HG02759 (cell line): Measurements from ENCODE around the gene PPP2R3B.
"Not testable (repeated sequence)": the region's sequence is repeated elsewhere in the genome, so short reads cannot be mapped to it uniquely, and the experiment has no call there.

Experiments used
- ATAC-seq: cut with Tn5 transposase; IDR thresholded peaks from one replicate; pipeline ENCODE4 v1.9.1; 2021; ENCODE audit warnings: mild to moderate bottlenecking, moderate library complexity; ENCODE audit not compliant: unreplicated experiment

PPP2R3B gene

DNA sequence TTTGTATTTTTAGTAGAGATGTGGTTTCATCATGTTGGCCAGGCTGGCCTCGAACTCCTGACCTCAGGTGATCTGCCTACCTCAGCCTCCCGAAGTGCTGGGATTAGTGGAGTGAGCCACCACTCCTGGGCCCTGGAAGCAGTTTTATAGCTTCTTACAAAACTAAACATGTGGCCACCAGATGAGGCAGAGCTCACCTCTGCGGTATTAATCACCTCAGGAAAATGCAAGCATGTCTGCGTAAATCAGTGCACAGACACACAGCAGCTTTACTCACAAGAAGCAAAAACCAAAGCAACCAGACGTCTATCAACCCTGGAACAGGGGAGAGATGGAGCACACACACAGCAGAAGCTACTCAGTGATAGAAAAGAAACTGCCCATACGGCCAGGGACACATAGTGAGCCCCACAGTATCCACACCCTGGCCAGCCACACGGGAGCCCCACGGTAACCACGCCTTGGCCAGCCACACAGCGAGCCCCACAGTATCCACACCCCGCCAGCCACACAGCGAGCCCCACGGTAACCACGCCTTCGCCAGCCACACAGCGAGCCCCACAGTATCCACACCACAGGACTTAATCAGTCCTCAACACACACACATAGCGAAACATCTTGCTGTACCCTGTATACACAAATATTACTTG lies 30.2 kb downstream of the PPP2R3B start:
- ATAC-seq, result no peak

DNA sequence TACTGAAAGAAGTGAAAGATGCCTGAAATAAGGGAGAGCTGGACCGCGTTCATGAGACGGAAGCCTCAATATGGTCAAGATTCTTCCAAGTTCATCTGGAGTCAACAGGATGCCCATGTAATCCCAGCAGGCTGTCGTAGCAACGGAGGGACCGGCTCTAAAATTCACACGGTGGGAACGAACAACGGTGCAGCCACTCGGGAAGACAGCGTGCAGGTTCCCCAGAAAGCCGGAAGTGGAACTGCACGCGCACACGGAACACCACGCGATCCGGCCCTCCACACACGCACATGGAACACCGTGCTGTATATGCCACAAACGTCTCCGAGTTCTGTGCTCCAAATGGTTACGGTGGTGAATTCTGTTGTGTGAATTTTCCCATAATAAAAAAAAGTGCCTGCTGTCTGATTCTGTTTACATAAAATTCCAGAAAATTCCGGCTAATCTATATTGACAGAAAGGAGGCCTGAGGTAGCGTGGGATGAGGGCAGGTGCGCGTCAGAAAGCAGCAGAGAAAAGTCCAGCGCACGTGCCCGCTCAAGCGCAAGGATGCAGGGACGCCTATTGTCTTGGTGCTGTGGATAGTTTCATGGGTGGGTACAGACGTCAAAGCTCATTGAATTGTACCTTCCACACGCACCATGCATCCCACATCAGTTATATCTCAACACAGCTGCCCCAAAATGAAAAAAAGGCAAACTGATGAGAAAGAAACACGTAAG lies 31.2 kb downstream of the PPP2R3B start:
- no peak for ATAC-seq

DNA sequence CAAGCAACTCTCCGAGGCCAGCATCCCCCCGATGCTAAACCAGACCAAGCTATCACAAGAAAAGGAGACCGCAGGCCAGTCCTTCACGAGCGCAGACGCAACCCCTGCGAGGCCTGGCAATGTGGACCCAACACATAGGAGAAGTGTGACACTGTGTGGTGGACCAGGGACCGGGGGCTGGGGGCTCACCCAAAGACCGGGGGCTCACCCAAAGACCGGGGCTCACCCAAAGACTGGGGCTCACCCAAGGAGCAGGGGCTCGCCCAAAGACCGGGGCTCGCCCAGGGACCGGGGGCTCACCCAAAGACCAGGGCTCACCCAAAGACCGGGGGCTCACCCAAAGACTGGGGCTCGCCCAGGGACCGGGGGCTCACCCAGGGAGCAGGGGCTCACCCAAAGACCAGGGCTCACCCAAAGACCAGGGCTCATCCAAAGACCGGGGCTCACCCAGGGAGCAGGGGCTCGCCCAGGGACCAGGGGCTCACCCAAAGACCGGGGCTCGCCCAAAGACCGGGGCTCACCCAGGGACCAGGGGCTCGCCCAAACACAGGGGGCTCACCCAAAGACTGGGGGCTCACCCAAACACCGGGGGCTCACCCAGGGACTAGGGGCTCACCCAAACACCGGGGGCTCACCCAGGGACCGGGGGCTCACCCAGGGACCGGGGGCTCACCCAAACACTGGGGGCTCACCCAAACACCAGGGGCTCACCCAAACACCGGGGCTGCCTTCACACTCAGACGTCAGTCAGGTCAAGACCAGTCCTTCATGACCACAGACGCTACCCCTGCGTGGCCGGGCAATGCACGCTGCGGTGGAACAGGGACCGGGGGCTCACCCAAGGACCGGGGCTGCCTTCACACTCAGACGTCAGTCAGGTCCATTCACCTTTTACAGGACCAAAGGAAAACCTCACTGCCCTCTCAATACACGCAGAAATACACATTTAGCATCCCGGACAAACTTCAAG lies 32.9 kb downstream of the PPP2R3B start:
- no peak for ATAC-seq

DNA sequence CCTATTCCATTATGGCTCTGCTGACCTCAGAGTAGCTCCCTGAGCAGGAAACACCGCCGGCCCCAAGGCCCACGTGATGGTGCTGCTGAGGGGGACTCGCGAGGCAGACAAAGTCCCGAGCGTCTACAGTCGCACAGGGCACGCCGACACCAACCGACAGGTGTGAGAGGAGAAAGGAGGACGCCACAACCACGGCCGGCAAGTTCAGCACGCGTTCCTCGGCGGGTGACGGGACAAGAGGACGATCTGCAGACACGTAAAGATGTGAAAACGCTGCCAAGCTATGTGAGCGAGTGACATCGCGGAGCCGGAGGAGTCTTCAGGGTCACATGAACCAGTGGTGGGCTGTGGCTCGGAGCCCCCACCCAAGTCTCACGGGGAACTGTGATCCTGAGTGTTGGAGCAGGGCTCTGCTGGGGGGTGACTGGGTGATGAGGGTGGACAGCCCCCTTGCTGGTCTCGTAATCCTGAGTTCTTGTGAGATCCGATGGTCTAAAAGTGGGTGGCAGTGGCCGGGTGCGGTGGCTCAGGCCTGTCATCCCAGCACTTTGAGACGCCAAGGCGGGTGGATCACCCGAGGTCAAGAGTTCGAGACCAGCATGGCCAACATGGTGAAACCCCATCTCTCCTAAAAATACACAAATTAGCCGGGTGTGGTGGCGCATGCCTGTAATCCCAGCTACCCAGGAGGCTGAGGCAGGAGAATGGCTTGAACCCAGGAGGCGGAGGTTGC lies 34.0 kb downstream of the PPP2R3B start:
- ATAC-seq, result no peak

DNA sequence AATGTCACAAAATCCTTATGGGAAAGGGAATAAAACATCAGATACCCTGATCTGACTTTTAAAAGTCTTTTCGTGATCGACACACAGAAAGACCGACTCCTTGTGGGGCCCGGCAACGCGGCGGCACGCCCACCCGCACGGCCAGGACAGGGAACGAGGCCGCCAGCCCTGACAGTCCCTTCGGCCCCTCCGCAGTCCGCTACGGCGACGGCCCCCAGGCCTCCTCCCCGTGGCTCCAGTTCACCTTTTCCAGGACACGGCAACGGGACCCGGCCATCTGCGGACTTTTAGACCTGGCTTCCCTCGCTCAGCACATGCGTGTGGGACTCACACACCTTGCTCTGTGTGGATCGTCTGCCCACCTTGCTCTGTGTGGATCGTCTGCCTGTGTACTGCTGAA lies 34.5 kb downstream of the PPP2R3B start:
- ATAC-seq, result no peak

DNA sequence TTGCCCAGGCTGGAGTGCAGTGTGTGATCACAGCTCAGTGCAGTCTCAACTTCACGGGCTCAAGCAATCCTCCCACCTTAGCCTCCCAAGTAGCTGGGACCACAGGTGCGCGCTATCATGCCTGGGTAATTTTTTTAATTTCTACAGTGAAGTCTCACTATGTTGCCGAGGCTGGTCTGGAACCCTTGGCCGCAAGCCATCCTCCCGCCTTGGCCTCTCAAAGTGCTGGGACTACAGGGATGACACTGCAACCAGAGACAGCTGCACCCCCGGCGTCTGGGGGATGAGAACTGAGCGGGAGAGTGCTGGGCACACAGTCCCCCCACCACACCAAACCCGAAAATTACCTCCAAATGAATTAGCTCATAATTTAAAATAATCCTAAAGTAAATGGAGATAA lies 35.0 kb downstream of the PPP2R3B start:
- no peak for ATAC-seq

DNA sequence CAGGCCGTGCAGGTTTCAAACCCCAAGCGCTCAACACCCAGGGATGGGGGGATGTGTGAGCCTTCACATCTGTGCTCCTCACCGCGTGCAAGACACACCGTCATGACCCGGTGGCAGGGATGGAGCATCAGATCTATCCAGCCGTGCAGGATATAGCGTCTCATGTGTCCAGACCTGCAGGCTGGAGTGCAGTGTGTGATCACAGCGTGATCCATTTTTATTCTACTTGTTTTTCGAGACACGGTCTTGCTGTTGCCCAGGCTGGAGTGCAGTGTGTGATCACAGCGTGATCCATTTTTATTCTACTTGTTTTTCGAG lies 35.4 kb downstream of the PPP2R3B start:
- ATAC-seq, result not testable (repeated sequence)

DNA sequence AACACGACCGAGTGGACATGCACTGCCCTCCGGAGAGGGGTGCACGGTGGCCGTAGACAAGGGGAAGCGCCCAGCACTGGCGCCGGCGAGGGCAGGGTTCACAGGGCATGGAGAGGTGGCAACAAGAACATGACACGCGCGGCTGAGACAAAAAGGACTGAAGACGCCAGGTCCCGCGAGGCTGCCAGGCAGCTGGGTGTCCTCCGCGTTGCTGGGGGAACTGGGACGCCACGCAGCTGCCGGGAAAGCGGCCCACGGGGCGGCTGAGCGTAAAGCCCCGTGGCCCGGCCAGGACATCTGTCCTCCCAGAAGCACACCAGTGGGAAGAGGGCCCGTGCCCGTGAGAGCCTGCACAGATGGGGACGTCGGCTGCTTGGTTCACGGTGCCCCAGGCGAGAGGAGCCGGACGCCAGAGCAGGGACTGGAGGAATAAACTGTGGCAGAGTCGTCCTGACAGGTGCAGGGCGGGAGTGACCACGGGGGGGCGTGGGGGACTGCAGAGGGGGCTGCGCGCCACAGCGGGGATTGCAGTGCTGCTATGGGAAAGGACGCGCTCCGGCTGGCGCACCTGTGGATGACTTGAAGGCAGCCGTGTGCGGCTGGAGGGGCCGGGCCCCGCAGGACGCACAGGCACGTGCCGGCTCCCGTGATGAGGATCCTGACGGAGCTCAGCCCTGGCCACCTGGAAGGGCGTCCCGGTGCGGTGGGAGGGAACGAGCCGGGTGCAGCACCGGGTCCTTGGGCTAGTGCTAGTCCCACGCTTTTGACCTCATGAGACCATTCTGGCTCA lies 36.0 kb downstream of the PPP2R3B start:
- ATAC-seq, result no peak

DNA sequence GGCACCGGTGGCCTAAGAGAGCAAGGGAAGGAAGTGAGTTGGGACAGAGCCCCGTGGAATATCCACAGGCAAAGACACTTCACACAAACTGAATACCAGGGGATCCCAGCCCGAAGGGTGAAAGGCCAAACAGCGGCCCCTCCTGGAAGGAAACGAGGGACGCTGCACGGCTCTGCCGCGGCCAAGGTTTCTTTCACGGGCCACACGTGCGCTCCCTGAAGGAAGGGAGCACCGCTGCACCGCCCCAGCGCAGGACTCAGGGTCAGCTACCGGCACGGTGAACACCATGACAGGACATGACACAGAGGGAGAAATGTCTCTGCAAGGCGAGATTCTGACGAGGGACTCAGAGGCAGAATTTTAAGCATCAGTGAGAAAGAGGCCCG lies 36.6 kb downstream of the PPP2R3B start:
- ATAC-seq, result no peak

DNA sequence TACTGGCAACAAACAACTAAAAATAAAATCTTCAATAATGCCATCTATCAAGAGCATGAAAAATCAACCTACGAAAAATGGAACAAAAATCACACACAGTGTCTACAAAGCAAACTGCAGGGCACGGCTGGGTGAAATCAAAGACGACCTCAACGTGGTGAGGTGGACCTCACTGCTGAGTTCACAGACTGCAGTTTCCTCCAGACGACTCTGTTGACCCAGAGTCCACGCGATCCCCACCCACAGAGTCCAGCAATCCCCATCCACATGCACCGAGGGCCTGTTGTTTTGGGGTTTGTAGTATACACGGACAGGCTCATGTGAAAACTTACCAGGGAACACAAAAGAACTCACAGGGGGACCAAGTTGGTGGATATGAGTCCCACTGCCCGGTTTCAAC lies 37.0 kb downstream of the PPP2R3B start:
- ATAC-seq, result no peak

DNA sequence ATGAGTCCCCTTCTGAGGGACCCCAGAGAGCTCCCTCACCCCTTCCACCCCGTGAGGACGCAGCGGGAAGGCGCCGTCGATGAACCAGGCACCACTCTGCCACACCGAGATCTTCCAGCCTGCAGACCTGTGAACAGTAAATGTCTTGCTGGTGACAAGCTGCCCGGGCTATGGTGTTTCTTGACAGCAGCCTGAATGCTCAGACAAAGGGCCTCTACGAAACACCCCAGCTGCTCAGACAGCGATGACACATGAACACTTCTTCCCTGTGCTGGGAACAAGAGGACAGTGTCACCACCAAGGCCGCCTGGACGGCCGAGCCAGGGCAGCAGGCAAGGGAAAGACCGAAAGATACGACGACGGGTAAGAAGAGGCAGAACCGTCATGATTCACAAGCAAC lies 37.5 kb downstream of the PPP2R3B start:
- no peak for ATAC-seq

DNA sequence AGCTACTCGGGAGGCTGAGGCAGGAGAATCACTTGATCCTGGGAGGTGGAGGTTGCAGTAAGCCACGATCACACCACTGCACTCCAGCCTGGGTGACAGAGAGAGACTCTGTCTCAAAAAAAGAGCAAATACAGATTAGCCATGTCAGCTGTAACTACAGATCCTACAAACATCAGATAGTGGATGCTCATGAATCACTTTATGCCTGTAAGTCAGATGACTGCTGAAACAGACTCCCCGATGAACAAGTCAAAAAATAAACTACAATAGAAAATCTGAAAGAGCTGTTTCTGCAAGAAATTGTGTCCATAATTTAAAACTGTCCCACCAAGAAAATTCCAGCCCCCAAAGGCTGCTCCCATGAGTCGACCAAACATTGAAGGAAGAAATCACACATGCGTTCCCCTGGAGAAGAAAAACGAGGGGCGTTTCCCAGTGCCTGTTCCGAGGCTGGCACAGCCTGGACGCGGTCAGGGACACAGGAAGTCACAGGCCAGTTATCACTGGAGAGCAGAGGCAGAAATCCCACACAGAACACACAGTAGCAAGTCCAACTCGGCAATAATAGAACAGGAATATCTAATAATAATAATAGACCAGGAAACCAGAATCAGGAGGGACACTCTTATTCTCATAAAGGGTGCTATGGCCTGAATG lies 38.1 kb downstream of the PPP2R3B start:
- no peak for ATAC-seq

DNA sequence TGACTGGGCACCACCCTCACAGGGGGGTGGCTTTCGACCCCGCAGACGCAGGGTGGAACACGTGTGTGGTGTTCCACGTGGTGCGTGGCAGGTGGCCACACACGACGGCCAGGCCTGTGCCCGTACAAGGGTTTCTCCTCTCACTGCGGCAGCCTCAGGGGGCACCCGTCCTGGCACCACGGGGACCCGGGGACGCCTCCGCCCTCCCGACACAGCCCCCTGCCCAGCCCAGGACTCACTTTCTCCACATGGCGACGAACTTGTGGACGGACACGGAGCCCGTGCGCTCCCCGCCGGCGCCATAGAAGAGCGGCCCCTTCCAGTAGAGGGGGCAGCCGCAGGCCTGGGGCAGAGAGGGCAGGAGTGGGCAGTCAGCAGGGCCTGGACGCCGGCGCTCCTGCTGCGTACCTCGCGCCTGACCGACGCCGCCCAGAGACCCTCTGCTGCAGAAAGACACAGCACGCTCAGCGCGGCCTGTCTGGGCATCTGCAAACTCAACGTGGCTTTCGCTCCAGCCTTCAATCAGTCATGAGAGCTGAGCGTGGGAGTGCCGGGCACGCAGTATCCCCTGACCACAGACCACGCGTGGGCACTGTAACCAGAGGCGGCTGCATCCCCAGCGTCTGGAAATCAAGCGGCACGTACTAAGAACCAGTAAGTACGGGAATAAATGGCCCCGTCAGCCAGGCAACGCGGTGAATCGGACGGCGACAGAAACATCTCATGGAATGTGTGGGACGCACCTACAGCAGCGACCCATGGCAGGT lies 39.2 kb downstream of the PPP2R3B start:
- ATAC-seq, result no peak

DNA sequence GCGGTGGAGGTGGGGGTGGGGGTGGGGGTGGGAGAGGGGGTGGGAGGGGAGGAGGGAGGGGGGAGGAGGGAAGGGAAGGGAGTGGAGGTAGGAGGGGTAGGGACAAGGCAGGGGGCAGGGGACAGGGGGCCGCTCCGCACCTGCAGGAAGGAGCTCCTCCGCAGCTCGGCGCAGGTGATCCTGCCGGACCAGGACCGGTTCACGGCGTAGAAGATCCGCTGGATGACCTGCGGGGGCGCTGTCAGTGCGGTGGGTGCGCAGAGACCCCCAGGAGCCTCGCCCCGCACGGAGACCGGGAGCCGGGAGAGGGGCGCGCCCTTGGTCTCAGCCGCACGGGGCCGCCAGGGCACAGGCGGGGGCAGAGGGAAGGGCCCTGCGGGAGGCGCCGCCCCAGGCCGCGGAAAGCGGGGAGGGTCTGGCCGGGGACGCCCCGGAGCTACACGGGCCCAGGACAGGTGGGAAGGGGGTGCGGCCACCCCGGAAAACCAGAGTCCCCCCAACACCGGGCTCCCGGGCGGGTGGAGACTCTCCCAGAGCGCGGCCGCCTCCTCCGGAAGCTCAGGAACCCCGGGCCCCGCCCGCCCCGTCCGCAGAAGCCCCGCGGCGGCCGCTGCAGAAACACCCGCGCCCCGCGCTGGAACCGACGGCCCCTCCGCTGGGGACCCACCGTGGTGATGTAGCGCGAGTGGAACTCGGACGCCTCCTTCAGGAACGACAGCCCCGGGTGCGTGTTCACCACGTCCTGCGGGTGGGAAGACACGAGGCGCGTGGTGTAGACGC lies 40.5 kb downstream of the PPP2R3B start:
- no peak for ATAC-seq

DNA sequence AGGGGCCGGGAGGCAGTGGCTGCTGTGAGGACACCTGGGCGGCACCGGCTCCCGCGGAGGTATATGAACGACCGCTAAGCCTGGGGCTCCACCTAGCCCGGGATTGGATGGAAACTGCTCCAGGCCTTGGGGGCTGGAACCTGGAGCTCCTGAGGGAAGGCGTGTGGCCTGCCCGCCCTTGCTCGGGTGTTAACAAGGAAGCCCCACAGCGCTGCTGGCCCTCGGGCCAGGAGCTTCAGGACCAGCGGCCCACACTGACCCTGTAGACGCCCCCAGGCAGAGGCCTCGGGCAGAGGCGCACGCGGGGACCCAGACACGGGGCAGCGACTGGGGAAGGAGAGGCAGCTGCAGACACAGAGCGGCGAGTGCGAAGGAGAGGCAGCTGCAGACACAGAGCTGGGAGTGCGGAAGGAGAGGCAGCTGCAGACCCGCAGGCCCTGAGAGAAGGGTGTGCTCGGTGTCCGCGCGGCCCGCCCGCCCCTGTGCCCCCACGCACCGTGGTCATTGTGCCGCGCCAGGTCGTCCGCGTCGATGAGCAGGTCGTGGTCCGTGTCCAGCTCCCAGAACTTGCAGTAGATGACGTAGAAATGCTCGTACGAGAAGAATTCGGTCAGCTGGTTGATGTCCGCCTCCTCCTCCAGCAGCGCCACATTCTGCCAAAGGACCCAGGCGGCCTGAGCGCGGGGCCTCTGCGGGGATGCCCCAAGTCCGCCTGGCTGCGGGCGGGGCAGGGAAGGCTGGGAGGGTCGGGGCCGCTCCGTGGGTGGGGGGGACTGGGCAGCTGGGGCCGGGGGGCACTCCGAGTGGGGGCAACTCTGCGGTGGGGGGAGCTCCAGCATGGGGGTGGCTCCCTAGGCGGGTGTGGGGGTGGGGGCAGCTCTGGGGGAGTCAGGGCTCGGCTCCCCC lies 41.4 kb downstream of the PPP2R3B start:
- ATAC-seq, result no peak

DNA sequence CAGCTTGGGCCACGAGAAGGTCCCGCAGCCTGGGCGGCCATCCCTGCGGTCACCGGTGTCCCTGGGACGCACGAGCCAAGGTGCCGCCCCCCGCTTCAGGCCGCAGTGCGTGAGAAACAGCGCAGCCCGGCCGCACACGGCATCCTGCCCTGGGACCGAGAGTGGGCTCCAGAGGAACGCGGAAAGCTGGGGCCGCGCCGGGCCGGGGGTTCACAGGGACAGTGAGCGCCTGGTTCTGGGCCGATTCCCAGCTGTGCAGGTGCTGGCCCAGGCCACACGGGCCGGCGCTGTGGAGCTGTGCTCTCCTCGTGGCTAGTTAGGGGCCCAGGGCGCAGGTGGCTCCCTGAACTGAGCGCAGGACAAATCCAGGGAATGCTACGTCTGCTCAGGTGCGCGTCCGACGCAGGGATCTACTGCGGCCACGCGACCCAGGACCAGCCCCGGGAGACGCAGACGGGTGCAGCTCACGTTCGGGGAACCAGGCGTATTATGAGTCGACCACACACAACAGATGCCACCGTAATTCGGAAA lies 42.3 kb downstream of the PPP2R3B start:
- ATAC-seq, result no peak

DNA sequence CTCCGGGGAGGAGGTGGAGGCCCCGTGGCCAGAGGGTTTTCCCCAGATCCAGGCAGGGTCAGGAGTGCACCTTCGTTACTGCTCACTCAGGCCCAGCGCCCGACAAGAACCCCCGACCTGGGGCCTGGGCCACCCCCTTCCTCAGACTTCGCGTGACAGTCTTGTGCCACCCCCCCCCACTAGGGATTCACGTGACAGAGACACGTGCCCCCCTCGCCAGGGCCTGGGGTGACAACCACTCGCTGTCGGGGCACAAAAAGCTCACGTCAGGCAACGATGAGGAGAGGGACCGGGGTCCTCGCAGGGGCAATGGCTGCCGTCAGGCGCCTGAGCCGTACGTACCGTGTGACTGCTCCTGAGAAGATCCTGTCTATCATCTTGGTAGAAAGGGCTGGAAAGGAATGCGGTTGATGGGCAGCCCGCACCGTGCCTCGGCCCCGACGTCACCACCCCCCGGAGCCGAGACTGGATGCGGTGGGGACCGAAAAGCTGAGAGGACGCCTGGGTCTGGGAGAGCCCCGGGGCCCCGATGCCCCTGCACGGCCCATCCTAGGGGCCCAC lies 45.1 kb downstream of the PPP2R3B start:
- ATAC-seq, result no peak
